H1 (cell line): ENCODE measurements around the gene FOXA3. TPM values are rescaled to one million over a fixed set of nuclear protein-coding genes. Genes with fewer than 3 reads are reported as not detected.

Source experiments
- CTCF ChIA-PET: fragments of 300-600 bp; sonication (Branson Sonifier 250); formaldehyde crosslinking; loops from one replicate; lab custom pipeline; 2021; ENCODE audit not compliant: partially characterized antibody; lab: Charles Lee
- POLR2A ChIA-PET: fragments of 300-600 bp; sonication (Branson Sonifier 250); formaldehyde crosslinking; loops from one replicate; lab custom pipeline; 2021; ENCODE audit warnings: inconsistent platforms; ENCODE audit not compliant: partially characterized antibody; lab: Charles Lee
- DNase-seq, 2 experiments: peaks; one replicate each; pipeline versions ENCODE4 v3.0.0 to v3.0.0-alpha.2; 2010 to 2022; ENCODE audit warnings: low spot score in 2 of 2, low read depth in 1 of 2, mixed read lengths in 1 of 2
- FAIRE-seq: peaks from 2 replicates; lab custom pipeline; 2011; peaks lifted over from hg19 to GRCh38; lab: Jason Lieb, UNC
- H2AFZ ChIP-seq: 2 replicates; pipeline ENCODE4 v1.8.1; 2012; ENCODE audit warnings: low read length, inconsistent platforms
- H2AK5ac ChIP-seq: 2 replicates; pipeline ENCODE4 v1.6.1; 2013; ENCODE audit warnings: low read depth, low read length
- H2BK120ac ChIP-seq: replicated peaks from 2 replicates; pipeline ENCODE3; 2013; ENCODE audit warnings: low read depth, low read length, inconsistent platforms
- H2BK12ac ChIP-seq: 2 replicates; pipeline ENCODE4 v1.6.1; 2013; ENCODE audit warnings: low read depth, low read length
- H2BK15ac ChIP-seq: 2 replicates; pipeline ENCODE4 v1.6.1; 2013; ENCODE audit warnings: low read length
- H2BK20ac ChIP-seq: 2 replicates; pipeline ENCODE4 v1.6.1; 2013; ENCODE audit warnings: low read length
- H2BK5ac ChIP-seq: 2 replicates; pipeline ENCODE4 v1.6.1; 2013; ENCODE audit warnings: low read depth, low read length
- H3K14ac ChIP-seq: 2 replicates; pipeline ENCODE4 v1.6.1; 2013; ENCODE audit warnings: inconsistent platforms; ENCODE audit not compliant: insufficient read length
- H3K18ac ChIP-seq: 2 replicates; pipeline ENCODE4 v1.6.1; 2013; ENCODE audit warnings: low read length; ENCODE audit errors: extremely low read depth
- H3K23ac ChIP-seq: 2 replicates; pipeline ENCODE4 v1.6.1; 2013; ENCODE audit warnings: inconsistent platforms; ENCODE audit not compliant: insufficient read length
- H3K23me2 ChIP-seq: 2 replicates; pipeline ENCODE4 v1.6.1; 2013; ENCODE audit warnings: low read depth, low read length
- H3K27ac ChIP-seq: 2 replicates; pipeline ENCODE4 v1.6.1; 2011; ENCODE audit warnings: low read depth, low read length, inconsistent platforms
- H3K27me3 ChIP-seq, 4 experiments: replicated peaks in 1 of 4; 1 replicate in 1 of 4; 2 replicates in 3 of 4; pipeline versions ENCODE4 v1.6.1 to v1.8.1; 2011 to 2013; ENCODE audit warnings: low read length in 3 of 4, mild to moderate bottlenecking in 3 of 4, inconsistent platforms in 2 of 4, mixed read lengths in 2 of 4, moderate library complexity in 1 of 4; ENCODE audit not compliant: control insufficient read depth in 3 of 4, insufficient read depth in 3 of 4; ENCODE audit errors: extremely low read depth in 1 of 4
- H3K36me3 ChIP-seq, 4 experiments: 2 replicates each; pipeline versions ENCODE4 v1.6.1 to v1.8.1; 2011 to 2013; ENCODE audit warnings: mild to moderate bottlenecking in 4 of 4, low read length in 3 of 4, moderate library complexity in 2 of 4, control low read depth in 1 of 4, inconsistent platforms in 1 of 4; ENCODE audit not compliant: insufficient read depth in 4 of 4, control insufficient read depth in 2 of 4
- H3K4ac ChIP-seq: replicated peaks from 2 replicates; pipeline ENCODE3; 2013; ENCODE audit warnings: low read length, low read depth, mixed read lengths, inconsistent platforms; ENCODE audit not compliant: insufficient read length
- H3K4me1 ChIP-seq, 4 experiments: replicated peaks in 1 of 4; 1 replicate in 1 of 4; 2 replicates in 3 of 4; pipeline versions ENCODE4 v1.6.1 to v1.8.1; 2011 to 2013; ENCODE audit warnings: low read length in 3 of 4, inconsistent platforms in 2 of 4, mixed read lengths in 1 of 4; ENCODE audit not compliant: insufficient read depth in 4 of 4, control insufficient read depth in 3 of 4
- H3K4me2 ChIP-seq, 2 experiments: 2 replicates each; pipeline versions ENCODE4 v1.6.1 to v1.8.1; 2011 to 2013; ENCODE audit warnings: low read depth in 2 of 2, low read length in 2 of 2, control low read depth in 1 of 2, inconsistent platforms in 1 of 2, mild to moderate bottlenecking in 1 of 2; ENCODE audit not compliant: insufficient read depth in 1 of 2
- H3K4me3 ChIP-seq, 4 experiments: fragments of 200-600, 300-600 bp in 1 of 4; sonication (generic), shearing (Covaris generic), sonication (Bioruptor Twin) in 1 of 4; 2 replicates each; pipeline versions ENCODE4 v1.5.1 to v1.8.1; 2011 to 2016; ENCODE audit warnings: low read length in 4 of 4, low read depth in 3 of 4, control low read depth in 2 of 4, inconsistent platforms in 2 of 4, mild to moderate bottlenecking in 2 of 4, mixed read lengths in 1 of 4, moderate library complexity in 1 of 4; ENCODE audit not compliant: insufficient read depth in 2 of 4; ENCODE audit errors: extremely low read depth in 1 of 4
- H3K56ac ChIP-seq: replicated peaks from 2 replicates; pipeline ENCODE3; 2013; ENCODE audit warnings: low read depth, mild to moderate bottlenecking, mixed read lengths, low read length, inconsistent platforms; ENCODE audit not compliant: insufficient read length
- H3K79me1 ChIP-seq: 2 replicates; pipeline ENCODE4 v1.6.1; 2013; ENCODE audit warnings: low read depth, low read length, control low read depth
- H3K79me2 ChIP-seq, 2 experiments: 2 replicates each; pipeline versions ENCODE4 v1.6.1 to v1.8.1; 2012 to 2013; ENCODE audit warnings: low read length in 2 of 2, mild to moderate bottlenecking in 2 of 2, inconsistent platforms in 1 of 2; ENCODE audit not compliant: insufficient read depth in 2 of 2, control insufficient read depth in 1 of 2
- H3K9ac ChIP-seq, 4 experiments: replicated peaks in 1 of 4; 1 replicate in 1 of 4; 2 replicates in 3 of 4; pipeline versions ENCODE4 v1.6.1 to v1.8.1; 2011 to 2013; ENCODE audit warnings: low read depth in 3 of 4, low read length in 3 of 4, control low read depth in 2 of 4, mild to moderate bottlenecking in 2 of 4, moderate library complexity in 2 of 4, inconsistent platforms in 1 of 4; ENCODE audit errors: extremely low read depth in 1 of 4
- H3K9me3 ChIP-seq, 2 experiments: 2 replicates each; pipeline versions ENCODE4 v1.6.1 to v1.8.1; 2012 to 2013; ENCODE audit warnings: mild to moderate bottlenecking in 2 of 2, moderate library complexity in 2 of 2, control low read depth in 1 of 2, inconsistent platforms in 1 of 2, low read depth in 1 of 2, low read length in 1 of 2, mixed read lengths in 1 of 2; ENCODE audit not compliant: insufficient read depth in 2 of 2
- H4K20me1 ChIP-seq, 2 experiments: replicated peaks in 1 of 2; 2 replicates each; pipeline versions ENCODE3 to v1.8.1; 2011 to 2013; ENCODE audit warnings: inconsistent platforms in 2 of 2, low read length in 2 of 2, mild to moderate bottlenecking in 1 of 2; ENCODE audit not compliant: insufficient read depth in 2 of 2, control insufficient read depth in 1 of 2
- H4K5ac ChIP-seq: 2 replicates; pipeline ENCODE4 v1.6.1; 2013; ENCODE audit warnings: low read length, low read depth, mixed read lengths, inconsistent platforms; ENCODE audit not compliant: insufficient read length
- H4K8ac ChIP-seq: 2 replicates; pipeline ENCODE4 v1.8.0; 2013; ENCODE audit warnings: mild to moderate bottlenecking, moderate library complexity, low read length, inconsistent platforms; ENCODE audit not compliant: insufficient read depth; ENCODE audit errors: extremely low read depth
- H4K91ac ChIP-seq: replicated peaks from 2 replicates; pipeline ENCODE3; 2013; ENCODE audit warnings: low read length, mixed read lengths, inconsistent platforms; ENCODE audit not compliant: insufficient read length
- BRCA1 ChIP-seq: IDR thresholded peaks from 2 replicates; pipeline ENCODE4 v1.6.1; 2012; ENCODE audit warnings: low read depth, low read length, improper control_type of control experiment
- CTBP2 ChIP-seq: IDR thresholded peaks from 2 replicates; pipeline ENCODE4 v1.7.0; 2011; ENCODE audit warnings: borderline replicate concordance, mild to moderate bottlenecking, moderate library complexity, mixed read lengths, low read length; ENCODE audit not compliant: insufficient read depth, insufficient read length
- EP300 ChIP-seq, 2 experiments: IDR thresholded peaks; 1 replicate in 1 of 2; 2 replicates in 1 of 2; pipeline ENCODE4 v1.6.1; 2011 to 2012; ENCODE audit warnings: low read depth in 2 of 2, low read length in 2 of 2, mild to moderate bottlenecking in 2 of 2, borderline replicate concordance in 1 of 2, inconsistent platforms in 1 of 2, moderate library complexity in 1 of 2
- GTF2F1 ChIP-seq: IDR thresholded peaks from 2 replicates; pipeline ENCODE4 v1.6.1; 2012; ENCODE audit warnings: low read depth, low read length, improper control_type of control experiment, borderline replicate concordance
- NRF1 ChIP-seq: IDR thresholded peaks from 2 replicates; pipeline ENCODE4 v1.6.1; 2011; ENCODE audit warnings: mild to moderate bottlenecking, low read depth, low read length, improper control_type of control experiment
- RFX5 ChIP-seq: IDR thresholded peaks from 2 replicates; pipeline ENCODE4 v1.6.1; 2011; ENCODE audit warnings: low read depth, low read length, improper control_type of control experiment, borderline replicate concordance
- RXRA ChIP-seq: IDR thresholded peaks from 2 replicates; pipeline ENCODE4 v1.6.1; 2011; ENCODE audit warnings: low read depth, mild to moderate bottlenecking, low read length, moderate library complexity; ENCODE audit not compliant: insufficient read depth
- SIX5 ChIP-seq: IDR thresholded peaks from 2 replicates; pipeline ENCODE4 v1.6.1; 2011; ENCODE audit warnings: mild to moderate bottlenecking, low read depth, low read length
- SP2 ChIP-seq: IDR thresholded peaks from 2 replicates; pipeline ENCODE4 v1.6.1; 2012; ENCODE audit warnings: mild to moderate bottlenecking, low read length, inconsistent platforms
- WGBS, 2 experiments: shearing (Covaris generic) in 1 of 2; methylation state at CpG; one replicate each; pipeline versions ENCODE4 v1.1.6 to v1.1.7; 2013 to 2015; ENCODE audit warnings: low lambda C conversion rate in 2 of 2, mixed read lengths in 2 of 2, inconsistent platforms in 1 of 2, low coverage in 1 of 2, missing lambda C conversion rate in 1 of 2; ENCODE audit not compliant: insufficient replicate concordance in 2 of 2, insufficient coverage in 1 of 2, insufficient read length in 1 of 2; ENCODE audit errors: extremely low coverage in 1 of 2, missing lambda C conversion rate in 1 of 2; 5-methylcytosine and 5-hydroxymethylcytosine counted together
- polyA plus RNA-seq, 7 experiments: library from polyadenylated mRNA; depleted of rRNA in 3 of 7; stranded (reverse) in 5 of 7; unstranded in 2 of 7; fragments of >200 nt in 5 of 7; fragments of 200-250 nt in 2 of 7; gene quantifications; 1 replicate in 5 of 7; 2 replicates in 1 of 7; 4 replicates in 1 of 7; pipeline versions ENCODE4 v1.2.1 to v1.2.3, GENCODE V29; 2011 to 2013; ENCODE audit warnings: missing spikeins in 2 of 7, mixed read lengths in 2 of 7
- total RNA-seq: library from RNA; stranded (reverse); fragmentation: NEBNext Ultra II Directional; extraction: Animal tissue kit (Norgen Biotek cat#: 25700); gene quantifications from 2 replicates; pipeline ENCODE4 v1.2.1, GENCODE V29; 2021
- TF ChIP-seq, protein P1 (sequence below), 3 experiments: IDR thresholded peaks; 1 replicate in 2 of 3; 2 replicates in 1 of 3; pipeline versions ENCODE4 v1.5.1 to v1.6.1; 2011; ENCODE audit warnings: low read length in 3 of 3, mild to moderate bottlenecking in 3 of 3, inconsistent platforms in 2 of 3, low read depth in 1 of 3, moderate library complexity in 1 of 3; ENCODE audit not compliant: insufficient read depth in 1 of 3; ENCODE audit errors: control extremely low read depth in 1 of 3
- TF ChIP-seq, protein P2 (sequence below): IDR thresholded peaks from 2 replicates; pipeline ENCODE4 v1.6.1; 2012; ENCODE audit warnings: inconsistent platforms

The FOXA3 gene
- total and polyA plus RNA-seq, 2 of the 8 experiments (the other 6 are each of a cell fraction or from before 2014, with no cell fraction given), result 20.2 to 49.1 TPM

DNA sequence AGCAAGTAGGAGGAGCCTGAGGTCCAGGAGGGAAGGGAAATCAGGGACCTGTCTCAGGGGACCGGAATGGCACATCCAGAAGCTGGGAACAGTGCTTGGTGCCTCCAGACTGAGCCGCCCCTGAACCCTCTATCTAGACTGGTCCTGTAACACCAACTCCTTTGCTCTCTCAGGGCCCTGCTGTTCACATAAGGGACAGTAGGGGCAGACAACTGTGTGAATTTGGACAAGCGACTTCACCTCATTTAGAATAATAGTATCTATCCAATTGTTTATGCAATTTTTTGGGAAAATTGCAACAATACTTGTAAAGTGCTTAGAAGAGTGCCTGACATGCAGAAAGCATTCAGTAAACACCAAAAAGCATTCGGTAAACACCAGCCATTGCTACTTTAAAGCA, 15.2 kb upstream of the FOXA3 start:
- CTCF ChIA-PET, result interaction anchor here (1.2 to 3.5 kb wide), 11 partner anchors 10 to 34 kb away, joined by 3 to 13 read pairs (median 6); partner anchors contain the start of genes FOXA3 and SYMPK
- Histone ChIP-seq H3K18ac (no peak overlapping the region), H3K23me2 (no peaks in the 10 kb centered on the region), H3K14ac (no peak overlapping the region), H3K79me2 (no peaks in the 10 kb centered on the region), H3K9me3 (no peaks in the 10 kb centered on the region), H4K8ac (no peak overlapping the region), H3K23ac (no peak overlapping the region), H3K27me3 (no peaks in the 10 kb centered on the region; a peak in 1 of 7 replicates), H2AK5ac (no peak overlapping the region), H4K20me1 (peaks cover 3 to 19% of the 10 kb centered on the region in 2 experiments), H2BK120ac (no peak overlapping the region), H4K5ac (no peak overlapping the region), H3K9ac (no peak overlapping the region), H3K4me3 (no peak overlapping the region), H2AFZ (no peak overlapping the region), H3K27ac (no peak overlapping the region), H3K79me1 (no peaks in the 10 kb centered on the region), H3K56ac (no peak overlapping the region), H4K91ac (no peak overlapping the region), H2BK20ac (no peak overlapping the region), H3K4me1 (no peaks in the 10 kb centered on the region), H2BK12ac (no peak overlapping the region), H2BK15ac (no peak overlapping the region), H2BK5ac (no peak overlapping the region), H3K36me3 (peaks cover 40 to 77% (median 59%) of the 10 kb centered on the region in 4 experiments), H3K4me2 (no peak overlapping the region), H3K4ac (no peak overlapping the region)
- whole genome bisulfite sequencing, 2 experiments, result 94% methylated on average over 4 of the region's 4 CpGs; no CpG with 5 or more reads in 1 of the 2 experiments
- FAIRE-seq (no peak), DNase-seq (no peak)
- POLR2A ChIA-PET, result no interaction called here
- TF ChIP-seq NRF1 (no peak), SIX5 (no peak), EP300 (IDR thresholded peaks at IDR 0.05; ENCODE audit: borderline replicate concordance in 1 of 2, low read depth in 2 of 2, low read length in 2 of 2) (no peak), GTF2F1 (no peak), SP2 (no peak), CTBP2 (no peak), BRCA1 (no peak), RXRA (no peak), RFX5 (no peak)
- TF ChIP-seq, protein P1, sequence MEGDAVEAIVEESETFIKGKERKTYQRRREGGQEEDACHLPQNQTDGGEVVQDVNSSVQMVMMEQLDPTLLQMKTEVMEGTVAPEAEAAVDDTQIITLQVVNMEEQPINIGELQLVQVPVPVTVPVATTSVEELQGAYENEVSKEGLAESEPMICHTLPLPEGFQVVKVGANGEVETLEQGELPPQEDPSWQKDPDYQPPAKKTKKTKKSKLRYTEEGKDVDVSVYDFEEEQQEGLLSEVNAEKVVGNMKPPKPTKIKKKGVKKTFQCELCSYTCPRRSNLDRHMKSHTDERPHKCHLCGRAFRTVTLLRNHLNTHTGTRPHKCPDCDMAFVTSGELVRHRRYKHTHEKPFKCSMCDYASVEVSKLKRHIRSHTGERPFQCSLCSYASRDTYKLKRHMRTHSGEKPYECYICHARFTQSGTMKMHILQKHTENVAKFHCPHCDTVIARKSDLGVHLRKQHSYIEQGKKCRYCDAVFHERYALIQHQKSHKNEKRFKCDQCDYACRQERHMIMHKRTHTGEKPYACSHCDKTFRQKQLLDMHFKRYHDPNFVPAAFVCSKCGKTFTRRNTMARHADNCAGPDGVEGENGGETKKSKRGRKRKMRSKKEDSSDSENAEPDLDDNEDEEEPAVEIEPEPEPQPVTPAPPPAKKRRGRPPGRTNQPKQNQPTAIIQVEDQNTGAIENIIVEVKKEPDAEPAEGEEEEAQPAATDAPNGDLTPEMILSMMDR (IDR thresholded peaks at IDR 0.05; ENCODE audit: control extremely low read depth in 1 of 3, insufficient read depth in 1 of 3, low read depth in 1 of 3, low read length in 3 of 3), result peak in 2 of 3 experiments; percentile 12 to 28; a peak in 2 of 4 replicates
- TF ChIP-seq, protein P2, sequence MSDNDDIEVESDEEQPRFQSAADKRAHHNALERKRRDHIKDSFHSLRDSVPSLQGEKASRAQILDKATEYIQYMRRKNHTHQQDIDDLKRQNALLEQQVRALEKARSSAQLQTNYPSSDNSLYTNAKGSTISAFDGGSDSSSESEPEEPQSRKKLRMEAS, result no peak
